AG04449 (cell line): ENCODE measurements around the gene DMRT1.
A peak's percentile ranks its signal among the peaks of the same experiment; 100 is the strongest.

ENCODE experiments used
- CTCF ChIA-PET: fragments of 350-600 bp; formaldehyde crosslinking; extraction: SDS; loops from one replicate; lab custom pipeline; 2021; ENCODE audit warnings: antibody characterized with exemption; lab: Yijun Ruan, JAX
- POLR2A ChIA-PET: fragments of 400-600, 350-600 bp; formaldehyde crosslinking; extraction: SDS; loops from one replicate; lab custom pipeline; 2020; ENCODE audit warnings: antibody characterized with exemption, inconsistent platforms; lab: Yijun Ruan, JAX
- DNase-seq: peaks from one replicate; pipeline ENCODE4 v3.0.0-alpha.2; 2010; ENCODE audit warnings: low read depth, low spot score
- H3K4me3 ChIP-seq: 2 replicates; pipeline ENCODE4 v1.5.1; 2011; ENCODE audit warnings: low read depth, mild to moderate bottlenecking, control low read depth, low read length
- CTCF ChIP-seq: IDR thresholded peaks from one replicate; pipeline ENCODE4 v1.5.1; 2011; ENCODE audit warnings: mild to moderate bottlenecking, moderate library complexity, low read length, control low read depth, inconsistent platforms; ENCODE audit not compliant: insufficient read depth; ENCODE audit errors: missing control alignments

DMRT1 gene

DNA sequence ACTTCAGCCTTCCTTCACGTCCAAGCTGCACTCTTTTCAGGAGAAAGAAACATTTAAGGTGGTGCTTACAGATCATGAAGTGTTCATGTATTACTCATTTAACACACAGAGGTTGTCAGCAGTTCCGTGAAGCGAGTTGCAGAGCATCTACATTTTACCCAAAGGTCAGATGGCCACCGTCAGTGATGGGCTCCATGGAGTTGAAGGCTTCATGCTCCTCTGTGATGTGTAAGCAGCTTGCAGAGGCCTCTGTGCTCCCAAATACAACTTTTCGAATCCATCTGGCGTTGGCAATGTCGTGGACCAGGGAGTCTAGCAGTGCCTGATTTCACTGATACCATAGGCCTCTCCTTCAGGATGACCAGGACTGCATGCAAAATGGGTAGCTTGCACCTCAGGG, 81.2 kb downstream of the DMRT1 start:
- TF ChIP-seq CTCF: no peak
- CTCF ChIA-PET: no interaction called here
- no peak for DNase-seq
- H3K4me3 ChIP-seq: no peak overlapping the region
- POLR2A ChIA-PET: no interaction called here

DNA sequence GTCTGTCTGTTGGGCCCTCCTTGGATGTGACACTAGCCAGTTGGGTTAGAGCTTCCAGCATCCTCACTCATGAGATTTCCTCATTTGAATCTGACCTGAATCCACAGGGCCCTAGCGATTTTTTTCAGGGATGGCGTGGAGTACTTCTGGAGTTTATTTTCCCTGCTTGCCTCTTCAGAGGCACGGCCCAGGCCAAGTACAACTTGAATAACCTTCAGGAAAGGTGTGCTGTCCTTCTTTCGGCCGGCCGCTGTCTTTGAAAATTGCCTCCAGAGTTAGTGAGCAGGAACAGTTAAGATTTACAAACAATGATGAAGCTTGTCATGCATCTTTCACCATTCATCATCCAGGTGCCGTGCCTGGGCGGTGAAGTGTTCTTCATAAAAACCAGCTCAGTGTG, 85.5 kb downstream of the DMRT1 start:
- ChIA-PET POLR2A (no interaction called here), CTCF (interaction anchor here (1.8 kb wide), 1 partner anchor 77 kb away, joined by 4 read pairs; no protein-coding TSS in a partner anchor)
- no peak overlapping the region for H3K4me3 ChIP-seq
- no peak for DNase-seq
- TF ChIP-seq CTCF: no peak

- CTCF ChIA-PET: interaction anchor here (1.8 kb wide), 1 partner anchor 76 kb away, joined by 4 read pairs; no protein-coding TSS in a partner anchor
- POLR2A ChIA-PET: no interaction called here
- no peak for DNase-seq
- no peak overlapping the region for H3K4me3 ChIP-seq
- TF ChIP-seq CTCF: peak; percentile 33
Measured at GRCh38 chr9:928363-929042, 87.0 kb downstream of the DMRT1 start.

DNA sequence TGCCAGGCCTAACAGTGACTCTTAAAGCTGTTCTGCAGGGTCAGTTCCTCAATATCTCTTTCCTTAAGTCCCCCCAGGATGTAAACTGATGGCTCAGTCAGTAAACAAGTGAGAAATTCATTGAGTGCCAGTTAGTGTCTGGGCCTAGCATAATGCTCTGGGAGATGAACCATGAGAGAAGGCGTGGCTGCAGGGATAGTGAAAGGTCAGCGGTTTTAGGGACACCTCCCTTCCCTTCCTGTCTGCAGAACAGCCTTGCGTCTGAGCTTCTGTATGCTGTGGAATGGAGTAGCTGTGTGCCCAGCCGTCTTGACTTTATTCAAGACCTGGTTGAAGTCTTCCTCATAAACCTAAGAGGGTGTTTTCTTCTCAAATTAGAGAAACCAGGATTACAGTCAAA, 88.2 kb downstream of the DMRT1 start:
- H3K4me3 ChIP-seq: no peak overlapping the region
- CTCF ChIA-PET: interaction anchor here (0.6 kb wide), 1 partner anchor 161 kb away, joined by 3 read pairs; no protein-coding TSS in a partner anchor
- DNase-seq: no peak
- POLR2A ChIA-PET: no interaction called here
- no peak for TF ChIP-seq CTCF

GRCh38 chr9:933356-933755, 91.9 kb downstream of the DMRT1 start:
- POLR2A ChIA-PET: no interaction called here
- no peak for DNase-seq
- no peak for TF ChIP-seq CTCF
- CTCF ChIA-PET: no interaction called here
- no peak overlapping the region for H3K4me3 ChIP-seq

DNA sequence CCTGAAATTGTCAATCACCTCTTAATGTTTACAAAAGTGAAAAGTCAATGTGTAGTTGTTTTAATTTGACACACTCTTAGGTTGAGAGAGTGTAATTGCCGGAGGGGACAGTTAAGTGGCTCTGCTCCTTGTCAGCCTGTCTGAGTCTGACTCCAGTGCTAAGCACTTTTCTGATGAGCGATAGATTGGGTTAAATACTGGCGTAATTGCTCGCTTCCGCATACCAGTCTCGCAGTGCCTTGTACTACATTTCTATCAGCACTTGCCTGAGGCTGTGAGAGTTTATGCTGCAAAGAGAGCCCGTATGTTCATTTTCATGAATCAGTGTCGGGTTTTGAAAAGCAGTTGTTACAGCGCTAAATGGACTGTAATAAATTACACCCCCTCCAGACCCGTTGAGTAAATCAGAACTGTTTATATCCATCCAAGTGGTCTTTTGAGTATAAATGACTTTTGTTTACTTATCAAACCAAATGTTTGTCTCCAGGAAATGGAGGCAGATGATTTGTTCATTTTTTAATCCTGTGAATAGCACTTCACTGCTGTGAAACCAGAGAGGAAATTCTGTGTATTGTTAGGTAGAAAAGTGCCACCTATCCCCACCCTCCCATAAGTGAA, 94.0 kb downstream of the DMRT1 start:
- ChIA-PET CTCF (no interaction called here), POLR2A (no interaction called here)
- no peak for TF ChIP-seq CTCF
- H3K4me3 ChIP-seq: no peak overlapping the region
- no peak for DNase-seq
